Endothelial cell of umbilical vein (primary cell): ENCODE measurements around the gene PDE4B. TPM values are rescaled to one million over a fixed set of nuclear protein-coding genes. Genes with fewer than 3 reads are reported as not detected.

Source experiments
- BruUV-seq: library from RNA; stranded (reverse); fragments of 400-500 nt; replicated peaks from 2 replicates; lab custom pipeline; 2021; lab: Mats Ljungman, UMichigan
- CTCF ChIA-PET: fragments of 300-600, 350-600 bp; sonication (Branson Sonifier 250); formaldehyde crosslinking; loops from one replicate; lab custom pipeline; 2021; ENCODE audit warnings: antibody characterized with exemption, inconsistent platforms; lab: Charles Lee
- POLR2A ChIA-PET: fragments of 300-600, 350-600 bp; sonication (Branson Sonifier 250); formaldehyde crosslinking; loops from one replicate; lab custom pipeline; 2021; ENCODE audit warnings: antibody characterized with exemption, inconsistent platforms; lab: Charles Lee
- DNase-seq: peaks from one replicate; pipeline ENCODE4 v3.0.0-alpha.2; 2011; ENCODE audit warnings: low read depth, low spot score
- FAIRE-seq: peaks from 2 replicates; lab custom pipeline; 2011; peaks lifted over from hg19 to GRCh38; lab: Jason Lieb, UNC
- H2AFZ ChIP-seq: 2 replicates; pipeline ENCODE4 v1.6.0; 2012; ENCODE audit warnings: low read depth, low read length, control low read depth, inconsistent platforms
- H3K27ac ChIP-seq: 2 replicates; pipeline ENCODE4 v1.5.1; 2011; ENCODE audit warnings: low read depth, mild to moderate bottlenecking, control low read depth, low read length, moderate library complexity; ENCODE audit not compliant: insufficient read depth
- H3K27me3 ChIP-seq, 2 experiments: 2 replicates each; pipeline versions ENCODE4 v1.6.0 to v1.6.1; 2011; ENCODE audit warnings: low read length in 2 of 2, mixed read lengths in 1 of 2; ENCODE audit not compliant: control insufficient read depth in 2 of 2, insufficient read depth in 2 of 2
- H3K36me3 ChIP-seq, 2 experiments: 2 replicates in 1 of 2; 3 replicates in 1 of 2; pipeline ENCODE4 v1.5.1; 2011; ENCODE audit warnings: low read length in 2 of 2, mild to moderate bottlenecking in 1 of 2, moderate library complexity in 1 of 2; ENCODE audit not compliant: control insufficient read depth in 2 of 2, insufficient read depth in 2 of 2; ENCODE audit errors: extremely low read depth in 1 of 2
- H3K4me1 ChIP-seq: 3 replicates; pipeline ENCODE4 v1.5.1; 2011; ENCODE audit warnings: mild to moderate bottlenecking, low read length; ENCODE audit not compliant: control insufficient read depth, insufficient read depth; ENCODE audit errors: extremely low read depth
- H3K4me2 ChIP-seq: 2 replicates; pipeline ENCODE4 v1.6.1; 2011; ENCODE audit warnings: low read length, control low read depth, mixed read lengths; ENCODE audit not compliant: insufficient read depth
- H3K4me3 ChIP-seq, 3 experiments: fragments of 200-600 bp in 1 of 3; sonication (generic), shearing (Covaris generic) in 1 of 3; replicated peaks in 1 of 3; 2 replicates each; pipeline ENCODE4 v1.5.1; 2011 to 2016; ENCODE audit warnings: control low read depth in 3 of 3, low read length in 3 of 3, mild to moderate bottlenecking in 2 of 3, inconsistent platforms in 1 of 3, low read depth in 1 of 3, moderate library complexity in 1 of 3; ENCODE audit not compliant: insufficient read depth in 1 of 3
- H3K79me2 ChIP-seq: 2 replicates; pipeline ENCODE4 v1.6.0; 2012; ENCODE audit warnings: low read length, inconsistent platforms; ENCODE audit not compliant: control insufficient read depth, insufficient read depth
- H3K9ac ChIP-seq: replicated peaks from 2 replicates; pipeline ENCODE3; 2011; ENCODE audit warnings: low read length, control low read depth; ENCODE audit not compliant: insufficient read depth; ENCODE audit errors: extremely low read depth
- H3K9me1 ChIP-seq: replicated peaks from 3 replicates; pipeline ENCODE4 v1.6.0; 2011; ENCODE audit warnings: mild to moderate bottlenecking, low read length; ENCODE audit not compliant: control insufficient read depth, insufficient read depth; ENCODE audit errors: extremely low read depth
- H3K9me3 ChIP-seq: replicated peaks from 2 replicates; pipeline ENCODE4 v1.5.1; 2012; ENCODE audit warnings: low read length, inconsistent platforms; ENCODE audit not compliant: control insufficient read depth, insufficient read depth
- H4K20me1 ChIP-seq: replicated peaks from 2 replicates; pipeline ENCODE3; 2011; ENCODE audit warnings: mild to moderate bottlenecking, low read length; ENCODE audit not compliant: control insufficient read depth, insufficient read depth; ENCODE audit errors: extremely low read depth
- EZH2 ChIP-seq: IDR thresholded peaks from 2 replicates; pipeline ENCODE4 v1.6.1; 2012; ENCODE audit warnings: borderline replicate concordance, low read depth, mild to moderate bottlenecking, moderate library complexity, low read length, inconsistent platforms; ENCODE audit not compliant: severe bottlenecking
- FOS ChIP-seq: IDR thresholded peaks from 2 replicates; pipeline ENCODE4 v1.6.1; 2011; ENCODE audit warnings: mild to moderate bottlenecking, low read length, moderate library complexity, borderline replicate concordance; ENCODE audit not compliant: insufficient read depth
- GATA2 ChIP-seq: IDR thresholded peaks from 2 replicates; pipeline ENCODE4 v1.7.0; 2011; ENCODE audit warnings: low read depth, mild to moderate bottlenecking, moderate library complexity, mixed read lengths, low read length; ENCODE audit not compliant: insufficient read length, insufficient read depth
- JUN ChIP-seq: IDR thresholded peaks from 2 replicates; pipeline ENCODE4 v1.6.1; 2011; ENCODE audit warnings: borderline replicate concordance, low read depth; ENCODE audit not compliant: insufficient read length, insufficient read depth
- MAX ChIP-seq: IDR thresholded peaks from 2 replicates; pipeline ENCODE4 v1.6.1; 2011; ENCODE audit not compliant: insufficient read depth, insufficient read length
- MYC ChIP-seq: IDR thresholded peaks from one replicate; pipeline ENCODE4 v1.6.1; 2011; ENCODE audit warnings: mild to moderate bottlenecking, low read depth, low read length
- POLR2A ChIP-seq: IDR thresholded peaks from 2 replicates; pipeline ENCODE4 v1.6.1; 2012; ENCODE audit warnings: low read depth, mild to moderate bottlenecking, control low read depth, low read length
- POLR2AphosphoS5 ChIP-seq: IDR thresholded peaks from 2 replicates; pipeline ENCODE4 v1.6.1; 2012; ENCODE audit warnings: low read depth, mild to moderate bottlenecking, control low read depth, low read length, moderate library complexity; ENCODE audit not compliant: insufficient read depth
- dilution Hi-C: fragments of 300-500 bp; cut with MboI; formaldehyde crosslinking; loops from one replicate; pipeline ENCODE4 v1.15.0; 2019; ENCODE audit warnings: low sequenced_read_pairs; ENCODE audit not compliant: extremely low pct_ligation_motif_present
- intact Hi-C: fragments of 100-400 bp; cut with micrococcal nuclease; formaldehyde crosslinking; loops from one replicate; pipeline ENCODE4 v1.10.0; 2022
- polyA plus RNA-seq, 4 experiments: library from polyadenylated mRNA; depleted of rRNA in 3 of 4; stranded (reverse) in 3 of 4; unstranded in 1 of 4; fragments of >200 nt; gene quantifications; 2 replicates each; pipeline versions ENCODE4 v1.2.1 to v1.2.3, GENCODE V29; 2011 to 2012; ENCODE audit warnings: missing spikeins in 1 of 4
- total RNA-seq: library from RNA; stranded (reverse); gene quantifications from 2 replicates; pipeline ENCODE4 v1.2.3, GENCODE V29; 2021
- TF ChIP-seq, protein P1 (sequence below), 2 donors: IDR thresholded peaks; 1 replicate in 1 of 2; 2 replicates in 1 of 2; pipeline ENCODE4 v1.5.1; 2011; ENCODE audit warnings: low read length in 2 of 2, mild to moderate bottlenecking in 2 of 2, moderate library complexity in 2 of 2, control low read depth in 1 of 2, inconsistent platforms in 1 of 2, low read depth in 1 of 2; ENCODE audit not compliant: insufficient read depth in 1 of 2; ENCODE audit errors: extremely low read depth in 1 of 2

Gene PDE4B
- total and polyA plus RNA-seq, 2 donors (not counting 3 experiments of a cell fraction or from before 2014, with no cell fraction given) = 63.5 to 69.8 TPM

- CTCF ChIA-PET = interaction anchor here (1.3 kb wide), 1 partner anchor 149 kb away, joined by 4 read pairs; no protein-coding TSS in a partner anchor
- no peak overlapping the region for H3K27ac ChIP-seq
- no peaks in the 10 kb centered on the region for H3K36me3 ChIP-seq
- no peak overlapping the region for H3K4me2 ChIP-seq
- TF ChIP-seq EZH2 (no peak), MAX (no peak), GATA2 (no peak), MYC (no peak), FOS (no peak), POLR2AphosphoS5 (no peak), JUN (no peak), POLR2A (no peak)
- TF ChIP-seq, protein P1, sequence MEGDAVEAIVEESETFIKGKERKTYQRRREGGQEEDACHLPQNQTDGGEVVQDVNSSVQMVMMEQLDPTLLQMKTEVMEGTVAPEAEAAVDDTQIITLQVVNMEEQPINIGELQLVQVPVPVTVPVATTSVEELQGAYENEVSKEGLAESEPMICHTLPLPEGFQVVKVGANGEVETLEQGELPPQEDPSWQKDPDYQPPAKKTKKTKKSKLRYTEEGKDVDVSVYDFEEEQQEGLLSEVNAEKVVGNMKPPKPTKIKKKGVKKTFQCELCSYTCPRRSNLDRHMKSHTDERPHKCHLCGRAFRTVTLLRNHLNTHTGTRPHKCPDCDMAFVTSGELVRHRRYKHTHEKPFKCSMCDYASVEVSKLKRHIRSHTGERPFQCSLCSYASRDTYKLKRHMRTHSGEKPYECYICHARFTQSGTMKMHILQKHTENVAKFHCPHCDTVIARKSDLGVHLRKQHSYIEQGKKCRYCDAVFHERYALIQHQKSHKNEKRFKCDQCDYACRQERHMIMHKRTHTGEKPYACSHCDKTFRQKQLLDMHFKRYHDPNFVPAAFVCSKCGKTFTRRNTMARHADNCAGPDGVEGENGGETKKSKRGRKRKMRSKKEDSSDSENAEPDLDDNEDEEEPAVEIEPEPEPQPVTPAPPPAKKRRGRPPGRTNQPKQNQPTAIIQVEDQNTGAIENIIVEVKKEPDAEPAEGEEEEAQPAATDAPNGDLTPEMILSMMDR (IDR thresholded peaks at IDR 0.05; ENCODE audit: extremely low read depth in 1 of 2, insufficient read depth in 1 of 2, low read depth in 1 of 2, low read length in 2 of 2) = no peak
- H3K4me3 ChIP-seq = no peak overlapping the region
- no peak overlapping the region for H2AFZ ChIP-seq
- H3K9me1 ChIP-seq = no peaks in the 10 kb centered on the region
- no peak for DNase-seq
- no TSS peak for BruUV-seq
- H3K4me1 ChIP-seq = peaks cover 6% of the 10 kb centered on the region
- dilution Hi-C loops (no loop called here), intact Hi-C loops (no loop called here)
- H4K20me1 ChIP-seq = no peaks in the 10 kb centered on the region
- POLR2A ChIA-PET = no interaction called here
- no peaks in the 10 kb centered on the region for H3K27me3 ChIP-seq
- H3K79me2 ChIP-seq = no peaks in the 10 kb centered on the region
- H3K9me3 ChIP-seq = no peaks in the 10 kb centered on the region
- no peak for FAIRE-seq
- no peak overlapping the region for H3K9ac ChIP-seq
These were observed 504.3 kb downstream of the PDE4B start for GRCh38 chr1:66296951-66297350.
